ENCODE results near the gene KREMEN2.

The KREMEN2 gene

GRCh38 chr16:2992383-2993081, 28.5 kb downstream of the KREMEN2 start:
- Histone ChIP-seq H3K79me2 (ENCODE audit: low read length) (no peaks in the 10 kb centered on the region), H3K36me3 (replicated peaks; ENCODE audit: low read depth, low read length) (no peaks in the 10 kb centered on the region), H3K4me1 (ENCODE audit: low read length) (no peaks in the 10 kb centered on the region), H3K4me3 (ENCODE audit: low read length) (no peak overlapping the region), H3K27me3 (ENCODE audit: low read depth, low read length) (peaks cover 35% of the 10 kb centered on the region), H3K9ac (ENCODE audit: low read length) (no peak overlapping the region), H3K9me3 (ENCODE audit: insufficient read depth, low read length) (no peaks in the 10 kb centered on the region), H3K4me2 (ENCODE audit: low read length) (no peak overlapping the region), H2AFZ (ENCODE audit: low read depth, low read length) (no peak overlapping the region), H3K27ac (ENCODE audit: low read length) (no peak overlapping the region), H4K20me1 (ENCODE audit: insufficient read depth, low read length) (no peaks in the 10 kb centered on the region)
- TF ChIP-seq EZH2phosphoT487 (IDR thresholded peaks at IDR 0.05; ENCODE audit: low read depth) (no peak), CTCF (IDR thresholded peaks at IDR 0.05; ENCODE audit: low read depth, low read length) (no peak)

GRCh38 chr16:2996298-2996697, 32.2 kb downstream of the KREMEN2 start:
- no peak overlapping the region for H2AFZ ChIP-seq (ENCODE audit: low read depth, low read length)
- H3K9me3 ChIP-seq (ENCODE audit: insufficient read depth, low read length): no peaks in the 10 kb centered on the region
- no peaks in the 10 kb centered on the region for H3K36me3 ChIP-seq (replicated peaks; ENCODE audit: low read depth, low read length)
- no peak overlapping the region for H3K4me2 ChIP-seq (ENCODE audit: low read length)
- H3K4me1 ChIP-seq (ENCODE audit: low read length): no peaks in the 10 kb centered on the region
- no peaks in the 10 kb centered on the region for H4K20me1 ChIP-seq (ENCODE audit: insufficient read depth, low read length)
- TF ChIP-seq EZH2phosphoT487 (IDR thresholded peaks at IDR 0.05; ENCODE audit: low read depth): no peak
- no peak for TF ChIP-seq CTCF (IDR thresholded peaks at IDR 0.05; ENCODE audit: low read depth, low read length)
- H3K9ac ChIP-seq (ENCODE audit: low read length): no peak overlapping the region
- H3K4me3 ChIP-seq (ENCODE audit: low read length): no peak overlapping the region
- no peaks in the 10 kb centered on the region for H3K79me2 ChIP-seq (ENCODE audit: low read length)
- peaks cover 32% of the 10 kb centered on the region for H3K27me3 ChIP-seq (ENCODE audit: low read depth, low read length)
- H3K27ac ChIP-seq (ENCODE audit: low read length): no peak overlapping the region

GRCh38 chr16:2999929-3000328, 35.9 kb downstream of the KREMEN2 start:
- Histone ChIP-seq H3K27ac (ENCODE audit: low read length) (no peak overlapping the region), H3K36me3 (replicated peaks; ENCODE audit: low read depth, low read length) (no peaks in the 10 kb centered on the region), H2AFZ (ENCODE audit: low read depth, low read length) (no peak overlapping the region), H4K20me1 (ENCODE audit: insufficient read depth, low read length) (no peaks in the 10 kb centered on the region), H3K4me3 (ENCODE audit: low read length) (no peak overlapping the region), H3K4me2 (ENCODE audit: low read length) (no peak overlapping the region), H3K9me3 (ENCODE audit: insufficient read depth, low read length) (no peaks in the 10 kb centered on the region), H3K27me3 (ENCODE audit: low read depth, low read length) (peaks cover 34% of the 10 kb centered on the region), H3K9ac (ENCODE audit: low read length) (no peak overlapping the region), H3K4me1 (ENCODE audit: low read length) (0 out of 2 replicates have a peak, but pooled peaks cover 1% of the 10 kb centered on the region), H3K79me2 (ENCODE audit: low read length) (no peaks in the 10 kb centered on the region)
- TF ChIP-seq EZH2phosphoT487 (IDR thresholded peaks at IDR 0.05; ENCODE audit: low read depth): no peak
- no peak for TF ChIP-seq CTCF (IDR thresholded peaks at IDR 0.05; ENCODE audit: low read depth, low read length)

GRCh38 chr16:3000540-3000939, 36.5 kb downstream of the KREMEN2 start:
- Histone ChIP-seq H3K9me3 (ENCODE audit: insufficient read depth, low read length) (no peaks in the 10 kb centered on the region), H2AFZ (ENCODE audit: low read depth, low read length) (no peak overlapping the region), H3K27me3 (ENCODE audit: low read depth, low read length) (peaks cover 36% of the 10 kb centered on the region), H3K4me1 (ENCODE audit: low read length) (0 out of 2 replicates have a peak, but pooled peaks cover 3% of the 10 kb centered on the region), H3K4me3 (ENCODE audit: low read length) (no peak overlapping the region), H3K27ac (ENCODE audit: low read length) (no peak overlapping the region), H3K9ac (ENCODE audit: low read length) (no peak overlapping the region), H3K36me3 (replicated peaks; ENCODE audit: low read depth, low read length) (no peaks in the 10 kb centered on the region), H4K20me1 (ENCODE audit: insufficient read depth, low read length) (no peaks in the 10 kb centered on the region), H3K4me2 (ENCODE audit: low read length) (no peak overlapping the region), H3K79me2 (ENCODE audit: low read length) (no peaks in the 10 kb centered on the region)
- no peak for TF ChIP-seq EZH2phosphoT487 (IDR thresholded peaks at IDR 0.05; ENCODE audit: low read depth)
- TF ChIP-seq CTCF (IDR thresholded peaks at IDR 0.05; ENCODE audit: low read depth, low read length): no peak
